HG03066 (cell line): ENCODE measurements around the gene LRRC49.
"Not testable (repeated sequence)": the region's sequence is repeated elsewhere in the genome, so short reads cannot be mapped to it uniquely, and the experiment has no call there.

Source experiments
- ATAC-seq: cut with Tn5 transposase; IDR thresholded peaks from one replicate; pipeline ENCODE4 v1.9.1; 2021; ENCODE audit warnings: low read depth; ENCODE audit not compliant: unreplicated experiment

LRRC49 gene

GRCh38 chr15:70866982-70867641 lies 25.5 kb upstream of the LRRC49 start:
- no peak for ATAC-seq

GRCh38 chr15:70867911-70868467 lies 24.6 kb upstream of the LRRC49 start:
- no peak for ATAC-seq

GRCh38 chr15:70869346-70869745 lies 23.3 kb upstream of the LRRC49 start:
- no peak for ATAC-seq

GRCh38 chr15:70870051-70870450 lies 22.6 kb upstream of the LRRC49 start:
- ATAC-seq, result no peak

GRCh38 chr15:70871490-70871889 lies 21.1 kb upstream of the LRRC49 start:
- not testable (repeated sequence) for ATAC-seq

GRCh38 chr15:70873232-70874054 lies 19.2 kb upstream of the LRRC49 start:
- ATAC-seq, result no peak

GRCh38 chr15:70875001-70875782 lies 17.4 kb upstream of the LRRC49 start:
- no peak for ATAC-seq

- no peak for ATAC-seq
Observed at GRCh38 chr15:70876011-70876410, 16.6 kb upstream of the LRRC49 start.

- ATAC-seq, result no peak
Observed at GRCh38 chr15:70876683-70877082, 15.9 kb upstream of the LRRC49 start.

GRCh38 chr15:70879401-70879800 lies 13.2 kb upstream of the LRRC49 start:
- no peak for ATAC-seq

- no peak for ATAC-seq
Observed at GRCh38 chr15:70880781-70881180, 11.8 kb upstream of the LRRC49 start.

GRCh38 chr15:70882361-70882760 lies 10.3 kb upstream of the LRRC49 start:
- no peak for ATAC-seq

- peak; percentile 28 for ATAC-seq
Observed at GRCh38 chr15:70892912-70893560, 410 bp downstream of the LRRC49 start.

GRCh38 chr15:70902107-70902506 lies 9.5 kb downstream of the LRRC49 start:
- ATAC-seq, result no peak

- no peak for ATAC-seq
Observed at GRCh38 chr15:70906842-70907241, 14.2 kb downstream of the LRRC49 start.

GRCh38 chr15:70907784-70908471 lies 15.3 kb downstream of the LRRC49 start:
- no peak for ATAC-seq

GRCh38 chr15:70910958-70911357 lies 18.3 kb downstream of the LRRC49 start:
- no peak for ATAC-seq

- ATAC-seq, result no peak
Observed at GRCh38 chr15:70912187-70912586, 19.6 kb downstream of the LRRC49 start.

GRCh38 chr15:70916531-70916930 lies 23.9 kb downstream of the LRRC49 start:
- no peak for ATAC-seq

- no peak for ATAC-seq
Observed at GRCh38 chr15:70917955-70918354, 25.3 kb downstream of the LRRC49 start.
